Erythroblast (primary cell): ENCODE data around the gene UNC45A.

Experiments used
- GATA1 ChIP-seq: IDR thresholded peaks from 2 replicates; pipeline ENCODE4 v1.6.1; 2011; ENCODE audit warnings: low read depth, mild to moderate bottlenecking, control low read depth, low read length, moderate library complexity
- POLR2A ChIP-seq: IDR thresholded peaks from 2 replicates; pipeline ENCODE4 v1.6.1; 2011; ENCODE audit warnings: mild to moderate bottlenecking, low read length

GRCh38 chr15:90913398-90913944, 21.6 kb upstream of the UNC45A start:
- TF ChIP-seq POLR2A: no peak
- no peak for TF ChIP-seq GATA1
